SU-DHL-6 (cell line): ENCODE data around the gene FUBP1.

ENCODE experiments used
- EZH2phosphoT487 ChIP-seq: fragments of 200-600 bp; sonication (generic), shearing (Covaris generic); conservative IDR thresholded peaks from 2 replicates; pipeline ENCODE4 v1.6.1; 2018; ENCODE audit warnings: mild to moderate bottlenecking, antibody characterized with exemption, low read length, moderate library complexity, mixed read lengths
- TF ChIP-seq, protein P1 (sequence below): fragments of 200-600 bp; sonication (generic); IDR thresholded peaks from one replicate; pipeline ENCODE4 v1.5.1; 2017; ENCODE audit warnings: antibody characterized with exemption, mild to moderate bottlenecking, low read length, moderate library complexity; ENCODE audit not compliant: insufficient read depth, poor library complexity, severe bottlenecking

DNA sequence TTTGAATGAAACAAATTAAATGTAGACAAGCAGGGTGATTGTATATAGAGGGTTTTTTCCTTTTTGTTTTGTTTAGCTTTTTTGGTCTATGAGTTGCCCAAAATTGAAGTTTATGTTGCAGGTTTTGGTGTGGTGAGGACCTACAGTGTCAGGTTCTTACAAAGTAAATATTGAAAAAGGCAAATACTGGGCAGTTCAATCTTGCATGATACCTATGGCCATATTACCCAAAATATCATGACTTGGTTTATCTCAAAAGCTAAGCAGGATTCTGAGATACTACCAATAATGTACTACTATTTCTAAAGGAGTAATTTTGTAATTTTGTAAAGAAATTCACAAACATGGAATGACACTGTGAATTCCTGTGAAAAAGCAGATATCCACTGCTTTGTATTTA lies 27.6 kb upstream of the FUBP1 start:
- TF ChIP-seq, protein P1, sequence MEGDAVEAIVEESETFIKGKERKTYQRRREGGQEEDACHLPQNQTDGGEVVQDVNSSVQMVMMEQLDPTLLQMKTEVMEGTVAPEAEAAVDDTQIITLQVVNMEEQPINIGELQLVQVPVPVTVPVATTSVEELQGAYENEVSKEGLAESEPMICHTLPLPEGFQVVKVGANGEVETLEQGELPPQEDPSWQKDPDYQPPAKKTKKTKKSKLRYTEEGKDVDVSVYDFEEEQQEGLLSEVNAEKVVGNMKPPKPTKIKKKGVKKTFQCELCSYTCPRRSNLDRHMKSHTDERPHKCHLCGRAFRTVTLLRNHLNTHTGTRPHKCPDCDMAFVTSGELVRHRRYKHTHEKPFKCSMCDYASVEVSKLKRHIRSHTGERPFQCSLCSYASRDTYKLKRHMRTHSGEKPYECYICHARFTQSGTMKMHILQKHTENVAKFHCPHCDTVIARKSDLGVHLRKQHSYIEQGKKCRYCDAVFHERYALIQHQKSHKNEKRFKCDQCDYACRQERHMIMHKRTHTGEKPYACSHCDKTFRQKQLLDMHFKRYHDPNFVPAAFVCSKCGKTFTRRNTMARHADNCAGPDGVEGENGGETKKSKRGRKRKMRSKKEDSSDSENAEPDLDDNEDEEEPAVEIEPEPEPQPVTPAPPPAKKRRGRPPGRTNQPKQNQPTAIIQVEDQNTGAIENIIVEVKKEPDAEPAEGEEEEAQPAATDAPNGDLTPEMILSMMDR: no peak
- no peak for TF ChIP-seq EZH2phosphoT487
